Myocyte (in vitro differentiated cells): ENCODE data around the gene ACRBP. TPM values are rescaled to one million over a fixed set of nuclear protein-coding genes. Genes with fewer than 3 reads are reported as not detected.

Experiments used
- DNase-seq: peaks from one replicate; pipeline ENCODE4 v3.0.0-alpha.2; 2012; ENCODE audit warnings: low read depth
- total RNA-seq: library from RNA; depleted of rRNA; stranded (reverse); fragments of >200 nt; gene quantifications from 2 replicates; pipeline ENCODE4 v1.2.3, GENCODE V29; 2014

The ACRBP gene
- total RNA-seq, 1 donor from 2014 or later: 0.16 TPM

- no peak for DNase-seq
Observed at GRCh38 chr12:6650832-6651231, 3.6 kb upstream of the ACRBP start.

- DNase-seq: no peak
Observed at GRCh38 chr12:6646276-6647082, 753 bp downstream of the ACRBP start.

GRCh38 chr12:6644903-6645302 lies 2.3 kb downstream of the ACRBP start:
- no peak for DNase-seq

GRCh38 chr12:6644257-6644596 lies 3.0 kb downstream of the ACRBP start:
- DNase-seq: no peak

GRCh38 chr12:6643569-6644256 lies 3.5 kb downstream of the ACRBP start:
- no peak for DNase-seq

- DNase-seq: no peak
Observed at GRCh38 chr12:6641131-6641530, 6.1 kb downstream of the ACRBP start.

- DNase-seq: no peak
Observed at GRCh38 chr12:6640497-6640896, 6.7 kb downstream of the ACRBP start.

GRCh38 chr12:6639151-6639801 lies 8.0 kb downstream of the ACRBP start:
- DNase-seq: no peak

- DNase-seq: no peak
Observed at GRCh38 chr12:6638305-6638704, 8.9 kb downstream of the ACRBP start.

GRCh38 chr12:6635856-6636531 lies 11.2 kb downstream of the ACRBP start, which contains the start of gene LPAR5:
LPAR5 (minus strand) TSS chr12:6635959; CDS start chr12:6621248, 14,711 bp downstream.
- peak; percentile 26 for DNase-seq

GRCh38 chr12:6635375-6635855 lies 11.8 kb downstream of the ACRBP start:
- DNase-seq: no peak

- DNase-seq: no peak
Observed at GRCh38 chr12:6632026-6632983, 14.9 kb downstream of the ACRBP start.

GRCh38 chr12:6631549-6631961 lies 15.7 kb downstream of the ACRBP start:
- no peak for DNase-seq

GRCh38 chr12:6630736-6631135 lies 16.5 kb downstream of the ACRBP start:
- no peak for DNase-seq

GRCh38 chr12:6627616-6628015 lies 19.6 kb downstream of the ACRBP start:
- no peak for DNase-seq

- DNase-seq: no peak
Observed at GRCh38 chr12:6626654-6627283, 20.5 kb downstream of the ACRBP start.

- no peak for DNase-seq
Observed at GRCh38 chr12:6620885-6621274, 26.4 kb downstream of the ACRBP start.

GRCh38 chr12:6620137-6620884 lies 26.9 kb downstream of the ACRBP start:
- DNase-seq: no peak
